Measurements from ENCODE around the gene LHX2.

The LHX2 gene

DNA sequence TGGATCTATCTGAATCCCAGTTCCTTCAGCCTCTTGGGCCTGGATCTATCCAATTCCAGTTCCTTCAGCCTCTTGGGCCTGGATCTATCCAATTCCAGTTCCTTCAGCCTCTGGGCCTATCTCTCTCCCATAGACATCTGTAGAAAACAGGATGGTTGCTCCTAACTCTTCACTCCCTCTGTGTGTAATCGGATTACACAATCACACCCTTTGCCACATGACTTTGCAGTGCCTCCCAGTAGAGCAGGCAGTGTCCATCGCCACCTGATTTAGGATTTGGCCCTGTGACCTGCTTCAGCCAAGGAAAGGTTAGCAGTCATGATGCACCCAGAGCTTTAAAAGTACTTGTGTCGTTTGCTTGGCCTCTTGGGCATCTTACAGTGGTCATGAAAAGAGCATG is 56.7 kb downstream of the LHX2 start:
- no peak for DNase-seq

GRCh38 chr9:124074746-124075145 is 63.2 kb downstream of the LHX2 start:
- no peak for DNase-seq

DNA sequence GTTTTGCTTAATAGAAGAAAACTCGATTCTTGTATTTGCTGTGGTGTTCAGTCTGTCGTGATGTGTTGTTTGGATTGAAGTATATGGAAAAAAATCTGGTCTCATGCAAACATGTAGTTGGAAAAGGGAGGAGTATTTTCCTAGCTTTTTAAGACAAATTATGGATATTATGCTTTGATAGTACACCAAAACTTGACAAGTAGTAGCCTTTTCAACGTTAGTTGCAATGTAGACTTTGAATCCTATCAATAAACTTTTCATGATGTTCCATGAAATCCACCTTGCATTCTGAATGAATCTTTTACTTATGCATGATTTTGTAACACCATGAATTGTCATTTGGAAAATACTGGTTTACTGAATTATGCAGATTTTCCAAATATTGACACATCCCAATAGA is 64.2 kb downstream of the LHX2 start:
- DNase-seq = no peak

DNA sequence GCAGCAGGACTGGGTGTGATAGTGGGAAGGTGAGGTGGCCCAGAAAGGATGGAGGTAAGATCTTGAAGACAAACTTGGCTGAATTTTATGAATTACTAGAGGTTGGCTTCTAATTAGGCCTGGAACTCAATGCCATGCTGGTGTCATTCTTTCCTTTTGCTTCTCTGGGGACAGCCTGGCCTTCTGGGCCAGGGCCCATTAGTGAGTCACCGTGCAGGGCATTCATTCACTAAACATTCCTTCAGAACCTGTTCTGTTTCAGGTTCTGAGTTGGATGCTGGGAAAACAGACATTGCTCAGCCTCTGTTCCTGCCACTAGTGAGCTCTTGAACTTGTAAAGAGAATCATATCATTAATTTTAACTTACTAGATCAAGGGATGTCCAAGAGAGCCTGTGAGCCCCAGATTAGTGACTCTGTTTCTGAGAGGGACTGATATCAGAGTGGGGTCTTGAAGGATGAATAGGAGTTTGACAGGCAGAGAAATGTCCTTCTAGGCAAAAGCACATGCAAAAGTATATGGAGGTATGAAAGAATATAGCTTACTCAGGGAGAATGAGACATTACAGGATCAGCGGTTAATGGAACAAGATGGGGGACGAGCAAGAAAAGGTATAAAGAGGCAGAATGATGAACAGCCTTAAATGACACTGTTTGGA is 66.5 kb downstream of the LHX2 start:
- no peak for DNase-seq

- DNase-seq = no peak
Observed at GRCh38 chr9:124078641-124079040, 67.1 kb downstream of the LHX2 start.

DNA sequence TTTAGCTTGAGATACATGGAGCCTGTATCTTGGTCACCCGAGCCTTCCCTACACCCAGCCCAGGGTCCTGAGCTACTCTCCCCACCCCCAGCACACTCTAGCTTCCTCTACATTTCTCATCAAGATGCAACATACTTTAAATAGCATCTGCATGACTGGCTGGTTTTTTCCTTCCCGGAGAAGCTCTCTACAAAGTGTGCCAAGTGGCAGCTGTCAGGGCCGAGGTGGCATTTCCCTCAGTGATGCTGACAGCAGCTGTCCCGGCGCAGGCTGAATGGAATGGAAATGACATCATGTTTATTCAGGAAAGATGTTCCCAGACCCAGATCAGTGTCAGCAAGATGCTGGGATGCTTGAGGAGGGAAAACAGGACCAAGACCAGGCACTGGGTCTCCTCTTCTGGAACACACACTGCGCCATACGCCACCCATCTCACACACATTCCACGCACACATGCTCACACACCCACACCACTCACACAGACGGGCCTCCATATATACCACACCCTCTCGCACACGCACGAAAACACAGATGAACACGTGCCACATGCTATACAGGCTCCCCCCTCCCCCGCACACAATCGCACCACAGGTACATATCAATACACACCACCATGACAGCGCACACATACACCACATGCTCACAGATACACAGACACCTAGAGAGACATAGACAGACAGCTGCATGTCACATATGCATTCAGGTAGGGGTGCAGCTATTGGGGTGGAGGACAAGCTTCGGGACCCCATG is 67.8 kb downstream of the LHX2 start:
- DNase-seq = no peak

- DNase-seq = no peak
Observed at GRCh38 chr9:124082622-124083021, 71.1 kb downstream of the LHX2 start.
